H54 (cell line): Measurements from ENCODE around the gene PAX2.

Experiments used
- DNase-seq: peaks from one replicate; pipeline ENCODE4 v3.0.0; 2011; ENCODE audit warnings: low spot score, mixed read lengths; ENCODE audit not compliant: insufficient read length
- FAIRE-seq: peaks from 3 replicates; lab custom pipeline; 2011; peaks lifted over from hg19 to GRCh38; lab: Jason Lieb, UNC
- POLR2A ChIP-seq: IDR thresholded peaks from 2 replicates; pipeline ENCODE4 v1.6.1; 2011; ENCODE audit warnings: low read depth, mild to moderate bottlenecking, low read length

PAX2 gene

DNA sequence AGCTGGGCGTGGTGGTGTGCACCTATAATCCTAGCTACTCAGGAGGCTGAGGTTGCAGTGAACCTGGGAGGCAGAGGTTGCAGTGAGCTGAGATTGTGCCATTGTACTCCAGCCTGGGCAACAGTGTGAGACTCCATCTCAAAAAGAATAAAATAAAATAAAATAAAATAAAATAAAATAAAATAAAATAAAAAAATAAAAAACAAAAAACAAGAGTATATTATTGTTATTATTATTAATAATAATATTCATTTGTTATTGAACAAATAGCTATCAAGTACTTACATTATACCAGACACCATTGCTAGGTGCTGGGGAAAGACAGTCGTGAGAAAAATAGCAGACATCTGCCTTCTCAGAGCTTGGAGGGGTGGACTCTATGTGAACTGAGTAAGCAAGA lies 24.1 kb downstream of the PAX2 start:
- no peak for FAIRE-seq
- TF ChIP-seq POLR2A, result no peak

DNA sequence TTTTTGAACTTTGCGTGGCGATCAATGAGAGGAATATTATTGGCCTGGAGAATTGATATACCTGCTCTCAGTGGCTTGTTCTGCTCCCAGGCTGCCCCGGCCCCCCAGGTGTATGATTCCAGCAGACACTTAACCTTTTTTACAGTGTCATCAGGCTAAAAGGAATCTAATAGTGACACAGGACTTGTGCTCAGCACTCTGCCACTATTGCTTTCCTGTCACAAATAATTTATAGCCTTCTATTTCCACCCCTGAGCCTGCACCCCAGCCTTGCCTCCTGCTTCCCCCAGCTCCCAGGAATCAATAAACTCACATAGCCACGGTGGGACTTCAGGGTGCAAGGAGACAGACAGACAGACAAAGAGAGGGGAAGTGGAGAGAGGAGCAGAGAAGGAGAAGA lies 28.3 kb downstream of the PAX2 start:
- FAIRE-seq, result no peak
- TF ChIP-seq POLR2A, result no peak
- no peak for DNase-seq

More for the DNA sequence above, 24.1 kb downstream of the PAX2 start:
- DNase-seq, result no peak

DNA sequence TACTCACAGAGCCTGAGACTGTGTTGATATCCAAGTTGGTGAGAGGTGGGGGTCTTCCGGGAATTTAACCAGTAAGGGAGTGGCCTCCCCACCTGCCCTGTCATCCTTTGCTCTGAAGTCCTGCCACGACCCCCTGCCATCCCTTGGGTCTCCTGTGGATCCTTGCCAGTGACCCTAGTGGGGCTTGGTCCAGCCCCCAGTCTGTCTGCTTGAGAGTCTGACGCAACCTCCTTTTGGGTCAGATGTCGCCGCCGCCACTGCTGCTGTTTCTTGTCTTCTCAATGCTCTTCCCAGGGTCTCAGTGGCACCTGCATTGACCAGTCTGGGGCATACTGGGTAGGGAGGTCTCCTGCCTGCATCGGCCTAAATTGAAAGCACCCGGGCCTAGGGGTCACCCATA lies 28.8 kb downstream of the PAX2 start:
- DNase-seq, result no peak
- FAIRE-seq, result no peak

DNA sequence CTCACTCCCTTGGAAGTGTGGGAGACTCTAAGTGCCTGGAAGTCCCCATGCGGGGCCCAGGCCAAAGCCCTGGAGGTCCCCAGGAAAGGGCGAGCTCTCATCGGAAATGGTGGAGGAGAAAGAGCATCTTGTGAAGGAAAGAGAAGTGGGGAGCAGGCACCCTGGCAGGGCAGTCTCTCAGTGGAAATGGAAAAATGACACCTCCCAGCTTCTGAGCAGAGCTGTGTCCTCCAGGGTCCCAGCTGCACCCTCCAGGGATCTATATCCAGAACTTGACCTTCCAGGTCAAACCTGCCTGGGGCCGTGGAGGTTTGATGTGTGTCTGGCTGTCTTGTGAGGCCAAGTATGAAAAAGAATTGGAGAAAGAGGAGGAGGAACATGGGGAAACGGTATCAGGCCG lies 29.5 kb downstream of the PAX2 start:
- TF ChIP-seq POLR2A, result no peak

More for the DNA sequence above, 28.8 kb downstream of the PAX2 start:
- TF ChIP-seq POLR2A, result no peak

DNA sequence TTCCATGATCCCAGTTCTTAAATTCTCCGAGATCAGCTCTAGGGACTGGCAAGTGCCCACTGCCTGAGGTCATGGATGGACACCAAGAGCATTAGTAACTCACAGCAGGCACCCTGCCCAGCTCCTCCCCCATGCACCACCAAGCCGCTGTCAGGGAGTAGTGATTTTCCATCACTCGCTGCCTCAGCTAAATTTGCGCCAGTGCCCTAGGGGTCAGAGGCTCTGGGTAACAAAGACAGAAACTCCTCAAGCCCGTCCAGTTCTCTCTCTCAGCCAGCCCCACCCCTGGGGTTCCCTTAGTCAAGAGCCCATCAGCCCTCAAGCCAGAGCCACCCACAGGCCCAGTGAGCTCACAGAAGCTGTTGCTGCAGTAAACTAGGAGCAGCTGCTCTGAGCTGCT lies 30.0 kb downstream of the PAX2 start:
- peak; percentile 70 for DNase-seq
- no peak for FAIRE-seq
- no peak for TF ChIP-seq POLR2A

More for the DNA sequence above, 29.5 kb downstream of the PAX2 start:
- FAIRE-seq, result no peak
- no peak for DNase-seq

DNA sequence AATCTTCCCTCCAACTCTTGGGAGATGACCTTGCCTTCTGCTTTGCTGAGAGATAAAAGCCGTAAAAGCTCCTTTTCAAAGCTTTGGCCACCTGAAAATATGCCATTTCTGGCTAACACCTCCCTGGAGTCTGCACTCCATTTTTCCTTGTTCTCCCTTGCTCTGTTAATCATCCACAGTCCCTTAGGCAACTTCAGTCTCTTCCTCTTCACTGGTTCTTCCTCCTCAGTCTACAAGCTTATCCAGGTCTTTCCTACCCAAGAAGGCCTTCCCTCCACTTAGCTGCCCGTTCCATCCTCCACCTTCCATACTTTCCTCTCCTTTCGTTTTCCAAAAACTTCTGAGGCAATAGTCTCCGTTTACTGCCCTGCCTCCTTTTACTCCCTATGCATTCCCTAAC lies 30.5 kb downstream of the PAX2 start:
- TF ChIP-seq POLR2A, result no peak
- FAIRE-seq (no peak), DNase-seq (no peak)

DNA sequence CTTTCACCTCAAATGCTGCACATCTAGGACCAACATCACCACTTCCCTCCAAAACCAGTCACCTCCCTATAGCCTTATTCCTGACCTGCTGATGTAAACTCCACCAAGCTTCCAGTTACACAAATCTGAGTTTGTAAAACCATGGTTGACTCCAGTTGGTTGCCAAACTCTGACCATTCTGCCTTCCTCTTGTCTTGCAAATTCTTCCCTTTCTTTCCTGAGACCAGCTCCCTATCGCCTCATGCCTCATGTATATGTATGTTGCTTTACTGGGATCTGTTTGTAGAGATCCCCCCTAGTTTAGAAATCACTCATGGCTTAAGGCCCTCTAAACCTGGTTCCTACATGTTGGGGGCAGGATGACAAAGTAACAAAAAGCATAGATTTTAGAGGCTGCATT lies 31.3 kb downstream of the PAX2 start:
- no peak for FAIRE-seq
- DNase-seq, result no peak
- TF ChIP-seq POLR2A, result no peak

DNA sequence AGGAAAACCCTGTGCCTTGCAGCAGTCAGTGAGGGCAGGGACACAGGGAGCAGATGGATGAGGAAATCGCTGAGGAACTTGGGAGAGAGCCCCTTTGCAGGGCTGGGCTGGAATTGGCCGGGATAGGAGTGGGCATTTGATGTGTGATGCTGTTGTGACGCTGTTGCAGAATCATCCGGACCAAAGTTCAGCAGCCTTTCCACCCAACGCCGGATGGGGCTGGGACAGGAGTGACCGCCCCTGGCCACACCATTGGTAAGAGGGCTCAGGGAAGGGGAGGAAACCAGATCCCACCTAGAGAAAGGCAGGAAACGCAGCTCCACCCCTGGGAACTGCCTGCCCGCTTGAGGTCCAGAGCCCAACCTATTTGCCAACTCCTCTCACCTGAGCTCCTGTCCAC lies 33.9 kb downstream of the PAX2 start:
- DNase-seq (no peak), FAIRE-seq (no peak)
- TF ChIP-seq POLR2A, result no peak

DNA sequence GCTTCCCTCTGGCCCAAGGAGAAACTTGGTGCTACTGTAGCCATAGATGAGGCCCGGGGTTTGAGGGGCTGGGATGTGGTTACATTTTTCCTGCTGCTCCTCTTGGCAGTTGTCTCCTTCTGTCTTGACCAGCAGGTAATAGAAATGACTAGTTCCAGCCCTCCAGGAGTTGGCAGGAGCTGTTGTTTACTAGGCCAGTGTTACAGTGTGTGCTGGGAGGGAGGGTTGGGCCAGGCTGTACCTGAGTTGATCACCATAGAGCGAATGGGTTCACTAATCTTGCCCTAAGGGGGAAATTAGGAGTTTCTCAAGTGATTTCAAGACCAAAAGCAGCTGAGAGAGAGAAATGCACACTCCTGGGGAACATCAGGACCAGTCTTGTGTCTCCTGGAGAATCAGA lies 34.9 kb downstream of the PAX2 start:
- DNase-seq (no peak), FAIRE-seq (no peak)
- no peak for TF ChIP-seq POLR2A

DNA sequence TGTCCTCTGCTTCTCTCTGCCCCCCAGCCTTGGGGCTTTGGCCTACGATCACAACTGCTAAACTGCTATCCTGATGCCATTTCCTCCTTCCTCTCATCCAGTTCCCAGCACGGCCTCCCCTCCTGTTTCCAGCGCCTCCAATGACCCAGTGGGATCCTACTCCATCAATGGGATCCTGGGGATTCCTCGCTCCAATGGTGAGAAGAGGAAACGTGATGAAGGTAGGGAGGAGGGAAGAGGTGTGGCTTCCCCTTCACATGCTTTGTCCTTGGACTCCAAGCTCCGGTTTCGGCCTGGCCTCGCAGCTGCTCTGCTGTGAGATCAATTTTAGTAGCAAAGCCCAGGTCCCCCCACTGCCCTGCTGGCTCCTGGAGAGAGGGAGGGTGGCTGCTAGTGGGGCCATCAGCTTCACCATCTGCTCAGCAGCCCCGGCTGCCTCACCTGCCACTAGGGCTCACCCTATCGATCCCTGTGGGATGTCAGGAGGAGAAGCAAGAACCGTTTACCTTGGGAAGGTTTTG lies 35.8 kb downstream of the PAX2 start:
- no peak for DNase-seq
- no peak for TF ChIP-seq POLR2A
- FAIRE-seq, result no peak

DNA sequence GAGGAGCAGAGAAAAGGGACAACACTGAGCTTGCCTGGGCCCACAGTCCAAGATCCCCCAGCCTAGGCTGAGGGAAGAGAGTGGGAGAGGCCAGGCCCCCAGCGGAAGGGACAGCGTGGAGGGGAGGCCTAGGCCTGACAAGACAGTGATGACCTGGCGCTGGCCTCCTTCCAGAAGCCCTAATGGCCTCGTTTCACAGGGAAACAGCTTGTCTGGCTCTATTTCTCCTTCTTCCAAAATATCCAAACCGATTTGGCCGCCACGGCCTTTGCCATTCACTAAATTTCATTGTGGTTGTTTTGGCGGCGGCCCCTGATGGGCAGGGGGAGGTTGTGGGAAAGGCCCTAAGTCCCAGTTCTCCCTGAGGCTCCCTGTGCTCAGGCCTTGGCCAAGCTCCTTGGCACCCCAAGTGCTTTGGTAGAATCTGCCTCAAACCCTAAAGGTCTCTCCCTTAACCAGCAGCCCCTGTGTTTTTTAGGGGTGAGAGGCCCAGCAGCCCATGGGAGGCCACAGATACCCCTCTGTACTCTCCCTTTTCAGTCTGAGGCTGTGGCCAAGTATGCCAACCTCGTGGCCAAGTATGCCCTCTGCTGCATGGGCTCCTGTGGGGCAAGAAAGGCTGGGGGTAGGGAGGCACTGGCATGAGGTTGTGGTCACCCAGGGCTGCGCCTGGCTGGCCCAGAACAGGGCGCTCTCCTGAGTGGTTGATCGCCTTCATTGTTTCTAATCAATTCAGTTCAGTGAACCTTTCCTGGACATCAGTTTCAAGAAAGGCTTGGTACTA lies 37.3 kb downstream of the PAX2 start:
- TF ChIP-seq POLR2A, result no peak
- no peak for DNase-seq
- FAIRE-seq, result no peak

DNA sequence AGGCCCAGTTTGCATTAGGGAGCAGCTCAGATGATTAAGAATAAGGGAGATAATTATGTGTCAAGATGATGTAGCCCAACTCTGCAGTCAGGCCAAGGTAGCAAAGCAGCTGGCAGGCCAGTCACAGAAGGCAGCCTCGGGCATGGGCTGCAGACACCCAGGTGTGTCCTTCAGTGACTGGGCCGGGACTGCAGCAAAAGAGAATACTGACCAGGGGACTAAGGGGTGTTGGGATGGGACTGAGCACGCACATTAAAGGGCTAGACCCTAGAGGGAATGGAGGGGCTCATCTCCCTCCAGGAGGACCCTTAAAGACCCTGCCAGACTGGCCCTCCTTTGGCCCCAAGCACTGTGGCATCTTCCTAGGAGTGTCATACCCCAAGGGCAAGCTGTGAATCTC lies 38.7 kb downstream of the PAX2 start:
- FAIRE-seq (no peak), DNase-seq (no peak)
- TF ChIP-seq POLR2A, result no peak

DNA sequence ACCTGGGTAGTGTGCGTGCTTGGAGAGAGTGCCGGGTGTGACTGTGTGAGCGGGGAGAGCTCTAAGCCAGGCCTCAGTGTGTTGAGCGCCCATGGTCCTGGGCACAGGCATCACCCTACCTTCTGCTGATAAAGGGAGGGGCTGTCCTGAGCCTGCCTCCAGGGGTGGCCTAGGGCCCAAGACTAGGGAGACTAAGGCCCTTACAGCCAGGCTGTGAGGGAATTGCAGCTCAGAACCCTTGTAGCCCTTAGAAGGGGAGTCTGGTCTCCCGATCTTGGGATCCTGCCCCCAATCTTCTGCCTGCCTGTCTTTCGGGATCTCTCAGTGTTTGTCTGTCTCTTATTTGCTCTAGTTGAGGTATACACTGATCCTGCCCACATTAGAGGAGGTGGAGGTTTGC lies 41.2 kb downstream of the PAX2 start:
- DNase-seq (no peak), FAIRE-seq (no peak)
- no peak for TF ChIP-seq POLR2A

DNA sequence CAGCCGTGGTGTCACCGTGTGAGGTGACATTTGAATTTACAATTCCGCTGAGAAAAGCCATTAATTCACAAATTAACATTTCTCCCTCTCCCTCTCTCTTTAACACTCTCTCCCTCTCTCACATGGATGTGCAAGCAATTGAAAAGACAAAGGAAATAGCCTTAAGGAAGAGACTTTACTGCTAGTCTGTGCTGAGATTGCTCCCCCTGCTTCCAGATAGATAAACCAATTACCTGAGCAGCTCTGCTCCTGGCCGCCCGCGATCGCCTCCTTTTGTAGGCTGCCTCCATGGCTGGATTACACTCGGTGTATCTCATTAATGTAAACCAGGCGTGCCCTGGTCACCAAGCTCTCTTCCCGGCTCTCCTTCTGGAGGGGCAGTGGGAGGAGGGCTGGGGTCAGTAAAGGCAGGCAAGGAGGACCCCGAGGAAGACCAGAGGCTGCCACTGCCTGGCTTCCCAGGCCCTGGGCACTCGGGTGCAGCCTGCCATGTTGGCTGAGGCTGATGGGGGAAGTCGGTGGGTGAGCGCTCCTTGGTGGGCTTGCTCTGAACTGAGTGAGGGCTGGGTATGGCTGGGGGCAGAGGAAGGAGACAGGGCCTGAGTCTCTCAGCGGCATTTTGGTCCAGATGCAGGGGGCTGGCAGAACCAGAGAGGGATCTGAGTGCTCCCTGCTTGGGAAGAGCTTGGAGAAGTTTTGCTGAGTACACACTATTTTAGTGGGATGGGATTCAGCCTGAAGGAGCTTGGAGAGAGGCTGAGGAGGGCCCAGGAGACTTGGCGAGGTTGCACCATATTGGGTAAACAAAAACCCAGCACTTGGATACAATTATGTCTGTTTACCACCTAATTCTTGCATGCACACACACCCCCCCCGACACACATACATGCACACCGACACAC lies 42.9 kb downstream of the PAX2 start:
- FAIRE-seq (no peak), DNase-seq (no peak)
- TF ChIP-seq POLR2A, result no peak
